Ovary (tissue), 3 donors: ENCODE results near the gene JAM3.

Experiments used
- EP300 ChIP-seq: sonication (generic); formaldehyde crosslinking; IDR thresholded peaks from one replicate; pipeline ENCODE4 v1.6.1; 2017; ENCODE audit warnings: antibody characterized with exemption
- TF ChIP-seq, protein P1 (sequence below), 3 donors: fragments of 450-650 bp in 2 of 3; fragments of 200-600 bp in 1 of 3; IDR thresholded peaks; one replicate each; pipeline versions ENCODE4 v1.5.1 to v1.8.0; 2016 to 2022; ENCODE audit warnings: antibody characterized with exemption in 3 of 3, mild to moderate bottlenecking in 1 of 3
- donor health status: DM: no; HTN: no; CAD: no.

DNA sequence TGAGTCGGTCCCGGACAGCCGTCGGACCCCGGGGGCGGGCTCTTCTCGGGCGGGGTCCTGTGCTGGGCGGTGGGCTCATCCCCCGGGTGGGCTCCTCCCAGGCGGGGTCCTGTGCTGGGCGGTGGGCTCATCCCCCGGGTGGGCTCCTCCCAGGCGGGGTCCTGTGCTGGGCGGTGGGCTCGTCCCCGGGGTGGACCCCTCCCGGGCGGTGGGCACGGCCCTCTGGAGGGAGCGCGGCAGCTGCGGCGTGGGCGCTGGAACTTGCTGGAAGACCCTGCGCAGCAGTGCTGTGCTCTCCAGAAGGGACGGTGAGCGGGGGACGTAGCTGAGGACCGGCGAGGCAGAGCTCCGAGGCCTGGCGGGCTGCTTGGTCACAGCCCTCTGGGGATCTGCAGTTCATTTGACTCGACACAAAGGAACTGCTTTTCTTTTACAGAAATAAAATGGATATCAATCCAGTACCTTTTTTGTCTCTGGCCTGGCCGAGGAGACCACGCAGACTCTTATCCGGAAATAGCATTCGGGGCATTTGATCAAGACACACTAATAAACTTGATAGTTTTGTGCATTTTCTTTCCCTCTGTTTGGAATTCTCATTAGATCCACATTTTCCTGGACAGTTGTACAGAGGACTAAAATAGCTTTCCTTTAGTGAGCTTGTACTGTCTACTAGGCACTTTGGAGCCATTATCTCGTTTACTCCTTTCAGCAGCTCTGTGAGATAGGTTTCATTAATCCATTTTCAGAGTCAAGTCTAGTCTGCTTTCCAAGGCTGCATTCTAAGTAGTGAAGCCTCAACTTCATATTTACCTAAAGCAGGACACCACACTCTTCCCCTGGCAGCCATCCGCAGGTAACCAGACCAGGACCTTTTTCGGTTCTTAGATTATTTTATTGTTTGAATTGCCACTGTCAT, 812 bp downstream of the JAM3 start:
- TF ChIP-seq, protein P1, sequence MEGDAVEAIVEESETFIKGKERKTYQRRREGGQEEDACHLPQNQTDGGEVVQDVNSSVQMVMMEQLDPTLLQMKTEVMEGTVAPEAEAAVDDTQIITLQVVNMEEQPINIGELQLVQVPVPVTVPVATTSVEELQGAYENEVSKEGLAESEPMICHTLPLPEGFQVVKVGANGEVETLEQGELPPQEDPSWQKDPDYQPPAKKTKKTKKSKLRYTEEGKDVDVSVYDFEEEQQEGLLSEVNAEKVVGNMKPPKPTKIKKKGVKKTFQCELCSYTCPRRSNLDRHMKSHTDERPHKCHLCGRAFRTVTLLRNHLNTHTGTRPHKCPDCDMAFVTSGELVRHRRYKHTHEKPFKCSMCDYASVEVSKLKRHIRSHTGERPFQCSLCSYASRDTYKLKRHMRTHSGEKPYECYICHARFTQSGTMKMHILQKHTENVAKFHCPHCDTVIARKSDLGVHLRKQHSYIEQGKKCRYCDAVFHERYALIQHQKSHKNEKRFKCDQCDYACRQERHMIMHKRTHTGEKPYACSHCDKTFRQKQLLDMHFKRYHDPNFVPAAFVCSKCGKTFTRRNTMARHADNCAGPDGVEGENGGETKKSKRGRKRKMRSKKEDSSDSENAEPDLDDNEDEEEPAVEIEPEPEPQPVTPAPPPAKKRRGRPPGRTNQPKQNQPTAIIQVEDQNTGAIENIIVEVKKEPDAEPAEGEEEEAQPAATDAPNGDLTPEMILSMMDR (IDR thresholded peaks at IDR 0.05), result no peak
- no peak for TF ChIP-seq EP300
